Measurements from ENCODE around the gene GABBR1.

DNA sequence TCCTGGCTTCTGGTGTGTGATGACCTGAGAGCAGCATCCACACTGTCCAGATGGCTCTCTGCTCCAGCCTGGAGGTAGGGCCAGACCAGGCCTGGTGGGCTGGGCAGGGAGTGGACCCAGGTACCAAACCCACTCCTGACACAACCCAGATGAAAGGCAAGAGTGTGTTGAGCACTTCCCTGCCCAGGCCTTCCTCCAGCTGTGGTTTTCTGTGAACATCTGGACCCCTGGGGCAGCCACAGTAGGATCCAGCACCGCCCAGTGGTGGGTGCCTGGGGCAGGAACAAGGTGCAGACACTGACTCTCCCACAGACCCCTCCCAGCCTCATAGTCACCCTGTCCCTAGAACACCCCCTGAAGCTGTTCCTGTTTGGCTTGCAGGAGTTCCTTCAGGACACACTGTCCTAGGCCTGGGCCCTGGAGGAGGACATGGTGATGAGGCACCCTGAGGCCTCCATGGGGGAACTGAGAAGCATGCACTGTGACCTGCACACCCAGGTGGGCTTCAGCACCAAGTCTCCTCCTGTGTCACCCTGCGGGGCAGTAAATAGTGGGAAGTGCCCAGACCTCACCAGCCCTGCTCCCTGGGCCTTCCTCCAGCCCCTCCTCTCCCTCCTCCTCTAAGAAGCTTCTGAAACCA, 102.2 kb downstream of the GABBR1 start:
- TF ChIP-seq, protein P1, sequence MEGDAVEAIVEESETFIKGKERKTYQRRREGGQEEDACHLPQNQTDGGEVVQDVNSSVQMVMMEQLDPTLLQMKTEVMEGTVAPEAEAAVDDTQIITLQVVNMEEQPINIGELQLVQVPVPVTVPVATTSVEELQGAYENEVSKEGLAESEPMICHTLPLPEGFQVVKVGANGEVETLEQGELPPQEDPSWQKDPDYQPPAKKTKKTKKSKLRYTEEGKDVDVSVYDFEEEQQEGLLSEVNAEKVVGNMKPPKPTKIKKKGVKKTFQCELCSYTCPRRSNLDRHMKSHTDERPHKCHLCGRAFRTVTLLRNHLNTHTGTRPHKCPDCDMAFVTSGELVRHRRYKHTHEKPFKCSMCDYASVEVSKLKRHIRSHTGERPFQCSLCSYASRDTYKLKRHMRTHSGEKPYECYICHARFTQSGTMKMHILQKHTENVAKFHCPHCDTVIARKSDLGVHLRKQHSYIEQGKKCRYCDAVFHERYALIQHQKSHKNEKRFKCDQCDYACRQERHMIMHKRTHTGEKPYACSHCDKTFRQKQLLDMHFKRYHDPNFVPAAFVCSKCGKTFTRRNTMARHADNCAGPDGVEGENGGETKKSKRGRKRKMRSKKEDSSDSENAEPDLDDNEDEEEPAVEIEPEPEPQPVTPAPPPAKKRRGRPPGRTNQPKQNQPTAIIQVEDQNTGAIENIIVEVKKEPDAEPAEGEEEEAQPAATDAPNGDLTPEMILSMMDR (IDR thresholded peaks at IDR 0.05): no peak
- no peak for TF ChIP-seq ELF1 (IDR thresholded peaks at IDR 0.05)
- no peak for TF ChIP-seq RCOR1 (IDR thresholded peaks at IDR 0.05; ENCODE audit: low read length)
- no peak for TF ChIP-seq RXRA (IDR thresholded peaks at IDR 0.05; ENCODE audit: borderline replicate concordance, low read depth)
- TF ChIP-seq, protein P2, sequence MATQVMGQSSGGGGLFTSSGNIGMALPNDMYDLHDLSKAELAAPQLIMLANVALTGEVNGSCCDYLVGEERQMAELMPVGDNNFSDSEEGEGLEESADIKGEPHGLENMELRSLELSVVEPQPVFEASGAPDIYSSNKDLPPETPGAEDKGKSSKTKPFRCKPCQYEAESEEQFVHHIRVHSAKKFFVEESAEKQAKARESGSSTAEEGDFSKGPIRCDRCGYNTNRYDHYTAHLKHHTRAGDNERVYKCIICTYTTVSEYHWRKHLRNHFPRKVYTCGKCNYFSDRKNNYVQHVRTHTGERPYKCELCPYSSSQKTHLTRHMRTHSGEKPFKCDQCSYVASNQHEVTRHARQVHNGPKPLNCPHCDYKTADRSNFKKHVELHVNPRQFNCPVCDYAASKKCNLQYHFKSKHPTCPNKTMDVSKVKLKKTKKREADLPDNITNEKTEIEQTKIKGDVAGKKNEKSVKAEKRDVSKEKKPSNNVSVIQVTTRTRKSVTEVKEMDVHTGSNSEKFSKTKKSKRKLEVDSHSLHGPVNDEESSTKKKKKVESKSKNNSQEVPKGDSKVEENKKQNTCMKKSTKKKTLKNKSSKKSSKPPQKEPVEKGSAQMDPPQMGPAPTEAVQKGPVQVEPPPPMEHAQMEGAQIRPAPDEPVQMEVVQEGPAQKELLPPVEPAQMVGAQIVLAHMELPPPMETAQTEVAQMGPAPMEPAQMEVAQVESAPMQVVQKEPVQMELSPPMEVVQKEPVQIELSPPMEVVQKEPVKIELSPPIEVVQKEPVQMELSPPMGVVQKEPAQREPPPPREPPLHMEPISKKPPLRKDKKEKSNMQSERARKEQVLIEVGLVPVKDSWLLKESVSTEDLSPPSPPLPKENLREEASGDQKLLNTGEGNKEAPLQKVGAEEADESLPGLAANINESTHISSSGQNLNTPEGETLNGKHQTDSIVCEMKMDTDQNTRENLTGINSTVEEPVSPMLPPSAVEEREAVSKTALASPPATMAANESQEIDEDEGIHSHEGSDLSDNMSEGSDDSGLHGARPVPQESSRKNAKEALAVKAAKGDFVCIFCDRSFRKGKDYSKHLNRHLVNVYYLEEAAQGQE (IDR thresholded peaks at IDR 0.05; ENCODE audit: low read depth, low read length): no peak
- TF ChIP-seq, protein P3, sequence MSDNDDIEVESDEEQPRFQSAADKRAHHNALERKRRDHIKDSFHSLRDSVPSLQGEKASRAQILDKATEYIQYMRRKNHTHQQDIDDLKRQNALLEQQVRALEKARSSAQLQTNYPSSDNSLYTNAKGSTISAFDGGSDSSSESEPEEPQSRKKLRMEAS (IDR thresholded peaks at IDR 0.05; ENCODE audit: low read depth): no peak
- TF ChIP-seq YY1 (IDR thresholded peaks at IDR 0.05; ENCODE audit: low read depth): no peak
- TF ChIP-seq EZH2phosphoT487 (IDR thresholded peaks at IDR 0.05; ENCODE audit: borderline replicate concordance, low read depth): no peak
